Measurements from ENCODE around the gene NUDT3. TPM values are rescaled to one million over a fixed set of nuclear protein-coding genes. Genes with fewer than 3 reads are reported as not detected.
A peak's percentile ranks its signal among the peaks of the same experiment; 100 is the strongest.

Gene NUDT3
- total and polyA plus RNA-seq, 9 of the 15 experiments (the other 6 are each of a cell fraction or from before 2014, with no cell fraction given): 5.4 to 81.2 (median 56.4) TPM

DNA sequence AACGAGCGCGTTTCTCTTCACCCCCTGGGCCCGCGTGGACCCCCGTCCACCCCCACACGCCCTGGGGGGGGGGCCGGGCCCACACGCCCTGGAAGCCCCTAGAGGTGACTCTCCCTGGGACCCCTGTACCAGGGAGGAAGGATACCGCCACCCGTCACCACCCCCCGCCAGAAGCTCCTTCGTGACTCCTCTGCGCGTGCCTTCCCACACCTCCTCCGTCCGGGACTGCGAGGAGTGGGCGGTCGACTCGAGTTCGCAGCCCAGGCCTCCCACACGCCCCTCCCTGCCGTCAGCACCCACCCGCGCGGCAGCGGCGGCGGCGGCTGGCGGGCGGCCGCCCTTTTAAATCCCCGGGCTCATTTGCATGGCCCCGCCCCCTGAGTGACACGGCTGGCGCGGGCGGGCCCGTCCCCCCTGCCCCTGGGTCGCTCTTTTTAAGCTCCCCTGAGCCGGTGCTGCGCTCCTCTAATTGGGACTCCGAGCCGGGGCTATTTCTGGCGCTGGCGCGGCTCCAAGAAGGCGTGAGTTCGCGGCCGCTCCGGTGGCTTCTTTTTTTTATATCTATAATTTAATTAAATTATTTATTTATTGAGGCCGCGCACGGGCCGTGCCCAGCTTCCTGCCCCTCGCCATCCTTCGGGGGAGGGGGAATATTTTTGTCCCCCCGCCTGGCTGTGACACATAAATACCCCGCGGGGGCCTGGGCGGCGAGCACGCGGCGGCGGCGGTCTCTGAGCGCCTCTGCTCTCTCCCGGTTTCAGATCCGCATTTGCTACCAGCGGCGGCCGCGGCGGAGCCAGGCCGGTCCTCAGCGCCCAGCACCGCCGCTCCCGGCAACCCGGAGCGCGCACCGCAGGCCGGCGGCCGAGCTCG lies 155.8 kb downstream of the NUDT3 start, which contains the start of gene HMGA1 (continued):
- TF ChIP-seq NCOA6 (IDR thresholded peaks at IDR 0.05) (no peak), RFX7 (CRISPR knock-in tag; IDR thresholded peaks at IDR 0.05) (no peak), ZNF274 (IDR thresholded peaks at IDR 0.05; ENCODE audit: borderline replicate concordance, low read depth, low read length) (no peak; the same call in 1 of the 2 replicates), ZNF699 (CRISPR knock-in tag; IDR thresholded peaks at IDR 0.05; ENCODE audit: insufficient replicate concordance) (no peak), ZNF830 (CRISPR knock-in tag; IDR thresholded peaks at IDR 0.05) (peak; percentile 91; the same call in 1 of the 2 replicates), EWSR1 (IDR thresholded peaks at IDR 0.05; ENCODE audit: borderline replicate concordance, low read depth, partially characterized antibody) (no peak), MIER1 (IDR thresholded peaks at IDR 0.05; ENCODE audit: low read depth) (no peak), ATF7 (IDR thresholded peaks at IDR 0.05) (peak; percentile 45; the same call in 1 of the 2 replicates), ZBTB34 (CRISPR knock-in tag; IDR thresholded peaks at IDR 0.05) (no peak), ZNF12 (CRISPR knock-in tag; IDR thresholded peaks at IDR 0.05) (no peak; the same call in 1 of the 2 replicates), ZFX (CRISPR knock-in tag; IDR thresholded peaks at IDR 0.05) (peak; percentile 61), PHF8 (IDR thresholded peaks at IDR 0.05; ENCODE audit: borderline replicate concordance, low read length) (peak; percentile 68)
- TF ChIP-seq, protein P1, sequence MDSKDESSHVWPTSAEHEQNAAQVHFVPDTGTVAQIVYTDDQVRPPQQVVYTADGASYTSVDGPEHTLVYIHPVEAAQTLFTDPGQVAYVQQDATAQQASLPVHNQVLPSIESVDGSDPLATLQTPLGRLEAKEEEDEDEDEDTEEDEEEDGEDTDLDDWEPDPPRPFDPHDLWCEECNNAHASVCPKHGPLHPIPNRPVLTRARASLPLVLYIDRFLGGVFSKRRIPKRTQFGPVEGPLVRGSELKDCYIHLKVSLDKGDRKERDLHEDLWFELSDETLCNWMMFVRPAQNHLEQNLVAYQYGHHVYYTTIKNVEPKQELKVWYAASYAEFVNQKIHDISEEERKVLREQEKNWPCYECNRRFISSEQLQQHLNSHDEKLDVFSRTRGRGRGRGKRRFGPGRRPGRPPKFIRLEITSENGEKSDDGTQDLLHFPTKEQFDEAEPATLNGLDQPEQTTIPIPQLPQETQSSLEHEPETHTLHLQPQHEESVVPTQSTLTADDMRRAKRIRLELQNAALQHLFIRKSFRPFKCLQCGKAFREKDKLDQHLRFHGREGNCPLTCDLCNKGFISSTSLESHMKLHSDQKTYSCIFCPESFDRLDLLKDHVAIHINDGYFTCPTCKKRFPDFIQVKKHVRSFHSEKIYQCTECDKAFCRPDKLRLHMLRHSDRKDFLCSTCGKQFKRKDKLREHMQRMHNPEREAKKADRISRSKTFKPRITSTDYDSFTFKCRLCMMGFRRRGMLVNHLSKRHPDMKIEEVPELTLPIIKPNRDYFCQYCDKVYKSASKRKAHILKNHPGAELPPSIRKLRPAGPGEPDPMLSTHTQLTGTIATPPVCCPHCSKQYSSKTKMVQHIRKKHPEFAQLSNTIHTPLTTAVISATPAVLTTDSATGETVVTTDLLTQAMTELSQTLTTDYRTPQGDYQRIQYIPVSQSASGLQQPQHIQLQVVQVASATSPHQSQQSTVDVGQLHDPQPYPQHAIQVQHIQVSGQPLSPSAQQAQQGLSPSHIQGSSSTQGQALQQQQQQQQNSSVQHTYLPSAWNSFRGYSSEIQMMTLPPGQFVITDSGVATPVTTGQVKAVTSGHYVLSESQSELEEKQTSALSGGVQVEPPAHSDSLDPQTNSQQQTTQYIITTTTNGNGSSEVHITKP (IDR thresholded peaks at IDR 0.05; ENCODE audit: partially characterized antibody): peak; percentile 31
- TF ChIP-seq, protein P2, sequence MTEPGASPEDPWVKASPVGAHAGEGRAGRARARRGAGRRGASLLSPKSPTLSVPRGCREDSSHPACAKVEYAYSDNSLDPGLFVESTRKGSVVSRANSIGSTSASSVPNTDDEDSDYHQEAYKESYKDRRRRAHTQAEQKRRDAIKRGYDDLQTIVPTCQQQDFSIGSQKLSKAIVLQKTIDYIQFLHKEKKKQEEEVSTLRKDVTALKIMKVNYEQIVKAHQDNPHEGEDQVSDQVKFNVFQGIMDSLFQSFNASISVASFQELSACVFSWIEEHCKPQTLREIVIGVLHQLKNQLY (CRISPR knock-in tag; conservative IDR thresholded peaks at IDR 0.05): peak; percentile 64 to 84; a peak in 1 of 4 replicates
- TF ChIP-seq, protein P3, sequence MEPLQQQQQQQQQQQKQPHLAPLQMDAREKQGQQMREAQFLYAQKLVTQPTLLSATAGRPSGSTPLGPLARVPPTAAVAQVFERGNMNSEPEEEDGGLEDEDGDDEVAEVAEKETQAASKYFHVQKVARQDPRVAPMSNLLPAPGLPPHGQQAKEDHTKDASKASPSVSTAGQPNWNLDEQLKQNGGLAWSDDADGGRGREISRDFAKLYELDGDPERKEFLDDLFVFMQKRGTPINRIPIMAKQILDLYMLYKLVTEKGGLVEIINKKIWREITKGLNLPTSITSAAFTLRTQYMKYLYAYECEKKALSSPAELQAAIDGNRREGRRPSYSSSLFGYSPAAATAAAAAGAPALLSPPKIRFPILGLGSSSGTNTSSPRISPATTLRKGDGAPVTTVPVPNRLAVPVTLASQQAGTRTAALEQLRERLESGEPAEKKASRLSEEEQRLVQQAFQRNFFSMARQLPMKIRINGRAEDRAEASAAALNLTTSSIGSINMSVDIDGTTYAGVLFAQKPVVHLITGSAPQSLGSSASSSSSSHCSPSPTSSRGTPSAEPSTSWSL (CRISPR knock-in tag; IDR thresholded peaks at IDR 0.05; ENCODE audit: borderline replicate concordance): 0 out of 2 replicates have a peak, but pooled peaks have one; percentile 84
- TF ChIP-seq, protein P4, sequence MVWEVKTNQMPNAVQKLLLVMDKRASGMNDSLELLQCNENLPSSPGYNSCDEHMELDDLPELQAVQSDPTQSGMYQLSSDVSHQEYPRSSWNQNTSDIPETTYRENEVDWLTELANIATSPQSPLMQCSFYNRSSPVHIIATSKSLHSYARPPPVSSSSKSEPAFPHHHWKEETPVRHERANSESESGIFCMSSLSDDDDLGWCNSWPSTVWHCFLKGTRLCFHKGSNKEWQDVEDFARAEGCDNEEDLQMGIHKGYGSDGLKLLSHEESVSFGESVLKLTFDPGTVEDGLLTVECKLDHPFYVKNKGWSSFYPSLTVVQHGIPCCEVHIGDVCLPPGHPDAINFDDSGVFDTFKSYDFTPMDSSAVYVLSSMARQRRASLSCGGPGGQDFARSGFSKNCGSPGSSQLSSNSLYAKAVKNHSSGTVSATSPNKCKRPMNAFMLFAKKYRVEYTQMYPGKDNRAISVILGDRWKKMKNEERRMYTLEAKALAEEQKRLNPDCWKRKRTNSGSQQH (CRISPR knock-in tag; IDR thresholded peaks at IDR 0.05): peak; percentile 83; the same call in 1 of the 2 replicates
